ENCODE results near the gene ANK3. TPM values are rescaled to one million over a fixed set of nuclear protein-coding genes. Genes with fewer than 3 reads are reported as not detected.

ANK3 gene
- total and polyA plus RNA-seq, 2 donors from 2014 or later: 38.2 to 214 TPM

DNA sequence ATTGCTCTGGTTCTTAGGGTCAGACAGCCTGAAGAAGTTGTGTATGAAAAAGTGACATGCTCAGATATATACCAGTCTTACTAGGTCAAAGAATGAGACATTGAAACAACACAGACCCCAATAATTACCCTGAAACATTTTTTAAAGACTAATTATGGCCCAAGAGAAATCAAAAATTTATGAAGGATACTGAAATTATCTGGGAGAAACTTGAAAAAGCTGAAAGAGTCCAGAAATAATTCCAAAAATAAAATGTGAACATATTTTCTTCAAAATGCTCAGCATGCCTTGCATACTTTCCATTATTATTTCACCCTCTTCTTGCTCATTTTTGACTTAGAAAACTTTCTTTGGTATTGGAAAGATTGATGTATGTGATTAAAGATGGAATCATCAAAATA lies 284.4 kb downstream of the ANK3 start:
- Histone ChIP-seq H3K4me3 (ENCODE audit: low read length in 3 of 3) (no peak overlapping the region), H3K36me3 (ENCODE audit: control insufficient read depth in 2 of 3, insufficient read depth in 3 of 3, low read length in 3 of 3) (peaks cover 0 to 41% (median 0%) of the 10 kb centered on the region in 3 donors), H3K4me1 (ENCODE audit: control insufficient read depth in 2 of 3, insufficient read depth in 2 of 3, low read depth in 1 of 3, low read length in 3 of 3) (no peaks in the 10 kb centered on the region), H3K27ac (ENCODE audit: low read depth in 2 of 2, low read length in 2 of 2) (no peak overlapping the region), H3K9me3 (ENCODE audit: control insufficient read depth in 2 of 3, insufficient read depth in 1 of 3, low read length in 3 of 3) (no peaks in the 10 kb centered on the region), H3K9ac (ENCODE audit: low read length in 3 of 3) (no peak overlapping the region), H3K27me3 (ENCODE audit: control insufficient read depth, insufficient read depth, low read length) (no peaks in the 10 kb centered on the region)
- DNase-seq (no peak), FAIRE-seq (peak; percentile 25)
- TF ChIP-seq, protein P1, sequence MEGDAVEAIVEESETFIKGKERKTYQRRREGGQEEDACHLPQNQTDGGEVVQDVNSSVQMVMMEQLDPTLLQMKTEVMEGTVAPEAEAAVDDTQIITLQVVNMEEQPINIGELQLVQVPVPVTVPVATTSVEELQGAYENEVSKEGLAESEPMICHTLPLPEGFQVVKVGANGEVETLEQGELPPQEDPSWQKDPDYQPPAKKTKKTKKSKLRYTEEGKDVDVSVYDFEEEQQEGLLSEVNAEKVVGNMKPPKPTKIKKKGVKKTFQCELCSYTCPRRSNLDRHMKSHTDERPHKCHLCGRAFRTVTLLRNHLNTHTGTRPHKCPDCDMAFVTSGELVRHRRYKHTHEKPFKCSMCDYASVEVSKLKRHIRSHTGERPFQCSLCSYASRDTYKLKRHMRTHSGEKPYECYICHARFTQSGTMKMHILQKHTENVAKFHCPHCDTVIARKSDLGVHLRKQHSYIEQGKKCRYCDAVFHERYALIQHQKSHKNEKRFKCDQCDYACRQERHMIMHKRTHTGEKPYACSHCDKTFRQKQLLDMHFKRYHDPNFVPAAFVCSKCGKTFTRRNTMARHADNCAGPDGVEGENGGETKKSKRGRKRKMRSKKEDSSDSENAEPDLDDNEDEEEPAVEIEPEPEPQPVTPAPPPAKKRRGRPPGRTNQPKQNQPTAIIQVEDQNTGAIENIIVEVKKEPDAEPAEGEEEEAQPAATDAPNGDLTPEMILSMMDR (IDR thresholded peaks at IDR 0.05; ENCODE audit: borderline replicate concordance, extremely low read depth, insufficient read depth): no peak
- intact Hi-C loops (cut with DNase I): loop anchor here (10.0 kb wide), 2 partner anchors 110 to 330 kb away; no protein-coding TSS in a partner anchor

GRCh38 chr10:60101821-60102220 lies 287.9 kb downstream of the ANK3 start:
- Histone ChIP-seq H3K27me3 (ENCODE audit: control insufficient read depth, insufficient read depth, low read length) (no peaks in the 10 kb centered on the region), H3K9me3 (ENCODE audit: control insufficient read depth in 2 of 3, insufficient read depth in 1 of 3, low read length in 3 of 3) (no peaks in the 10 kb centered on the region), H3K9ac (ENCODE audit: low read length in 3 of 3) (no peak overlapping the region), H3K4me1 (ENCODE audit: control insufficient read depth in 2 of 3, insufficient read depth in 2 of 3, low read depth in 1 of 3, low read length in 3 of 3) (peaks cover 0 to 11% (median 3%) of the 10 kb centered on the region in 3 donors), H3K4me3 (ENCODE audit: low read length in 3 of 3) (no peak overlapping the region), H3K27ac (ENCODE audit: low read depth in 2 of 2, low read length in 2 of 2) (no peak overlapping the region), H3K36me3 (ENCODE audit: control insufficient read depth in 2 of 3, insufficient read depth in 3 of 3, low read length in 3 of 3) (peaks cover 0 to 41% (median 0%) of the 10 kb centered on the region in 3 donors)
- TF ChIP-seq, protein P1 (IDR thresholded peaks at IDR 0.05; ENCODE audit: borderline replicate concordance, extremely low read depth, insufficient read depth): no peak
- intact Hi-C loops (cut with DNase I): loop anchor here (10.0 kb wide), 2 partner anchors 113 to 333 kb away; no protein-coding TSS in a partner anchor
- DNase-seq (no peak), FAIRE-seq (no peak)

DNA sequence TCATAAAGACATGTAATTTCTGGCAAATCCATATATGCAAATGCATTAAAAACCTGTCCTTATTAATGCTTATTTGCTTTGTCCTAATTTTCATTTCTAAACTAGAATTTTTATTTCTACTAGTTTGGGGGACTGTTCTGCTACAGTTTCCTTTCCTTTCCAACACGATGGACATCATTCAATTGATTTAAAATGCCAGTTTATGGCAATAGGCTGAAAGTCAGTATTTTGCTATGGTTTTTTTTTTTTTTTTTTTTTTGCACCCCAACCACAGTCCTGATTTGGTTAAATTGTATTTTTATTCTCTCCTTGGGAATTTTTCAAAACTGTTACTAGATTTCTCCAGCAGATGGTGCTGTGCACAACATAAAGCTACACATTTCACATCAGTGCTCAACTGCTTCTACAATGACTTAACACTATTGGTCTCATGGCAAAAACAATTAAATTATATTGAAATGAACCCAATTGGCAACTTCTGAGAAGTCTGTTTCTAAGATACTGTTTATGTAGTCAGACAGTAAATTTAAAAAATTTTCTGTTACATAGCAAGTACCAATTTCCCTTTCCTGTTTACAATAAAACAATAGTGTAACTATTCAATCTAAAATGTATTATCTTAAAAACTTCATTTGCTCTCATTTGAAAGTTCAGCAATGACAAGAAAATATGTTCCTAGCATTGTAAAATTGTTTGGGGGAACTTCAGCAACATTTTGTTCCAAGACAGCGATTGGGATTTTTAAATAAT lies 289.5 kb downstream of the ANK3 start:
- Histone ChIP-seq H3K9me3 (ENCODE audit: control insufficient read depth in 2 of 3, insufficient read depth in 1 of 3, low read length in 3 of 3) (no peaks in the 10 kb centered on the region), H3K27me3 (ENCODE audit: control insufficient read depth, insufficient read depth, low read length) (no peaks in the 10 kb centered on the region), H3K27ac (ENCODE audit: low read depth in 2 of 2, low read length in 2 of 2) (no peak overlapping the region), H3K9ac (ENCODE audit: low read length in 3 of 3) (no peak overlapping the region), H3K4me3 (ENCODE audit: low read length in 3 of 3) (no peak overlapping the region), H3K36me3 (ENCODE audit: control insufficient read depth in 2 of 3, insufficient read depth in 3 of 3, low read length in 3 of 3) (peaks cover 0 to 32% (median 0%) of the 10 kb centered on the region in 3 donors), H3K4me1 (ENCODE audit: control insufficient read depth in 2 of 3, insufficient read depth in 2 of 3, low read depth in 1 of 3, low read length in 3 of 3) (peaks cover 0 to 11% (median 3%) of the 10 kb centered on the region in 3 donors)
- intact Hi-C loops (cut with DNase I): loop anchor here (10.0 kb wide), 2 partner anchors 115 to 335 kb away; no protein-coding TSS in a partner anchor
- TF ChIP-seq, protein P1 (IDR thresholded peaks at IDR 0.05; ENCODE audit: borderline replicate concordance, extremely low read depth, insufficient read depth): peak; percentile 56
- FAIRE-seq: peak; percentile 98
- peak in 2 of 5 donors; percentile 71 to 87 for DNase-seq

Data from kidney (tissue), 14 donors.